Vagina (tissue), 2 donors: ENCODE measurements around the gene AGK.

Experiments used
- POLR2A ChIP-seq, 2 donors: fragments of 450-650 bp; IDR thresholded peaks; one replicate each; pipeline ENCODE4 v1.6.1; 2017; ENCODE audit warnings: antibody characterized with exemption in 2 of 2, mild to moderate bottlenecking in 2 of 2, moderate library complexity in 2 of 2
- POLR2AphosphoS5 ChIP-seq, 2 donors: sonication (generic); formaldehyde crosslinking; IDR thresholded peaks; one replicate each; pipeline ENCODE4 v1.9.0; 2017; ENCODE audit warnings: antibody characterized with exemption in 2 of 2, mild to moderate bottlenecking in 2 of 2, low read depth in 1 of 2; ENCODE audit not compliant: insufficient read depth in 1 of 2
- TF ChIP-seq, protein P1 (sequence below), 3 experiments: fragments of 450-650 bp in 2 of 3; fragments of 200-600 bp in 1 of 3; sonication (generic) in 1 of 3; IDR thresholded peaks; one replicate each; pipeline ENCODE4 v1.5.1; 2017 to 2019; ENCODE audit warnings: antibody characterized with exemption in 3 of 3, mild to moderate bottlenecking in 2 of 3, moderate library complexity in 2 of 3

GRCh38 chr7:141598408-141598807 is 47.2 kb downstream of the AGK start:
- TF ChIP-seq POLR2A (IDR thresholded peaks at IDR 0.05) (no peak), POLR2AphosphoS5 (IDR thresholded peaks at IDR 0.05; ENCODE audit: insufficient read depth in 1 of 2, low read depth in 1 of 2) (no peak)
- TF ChIP-seq, protein P1, sequence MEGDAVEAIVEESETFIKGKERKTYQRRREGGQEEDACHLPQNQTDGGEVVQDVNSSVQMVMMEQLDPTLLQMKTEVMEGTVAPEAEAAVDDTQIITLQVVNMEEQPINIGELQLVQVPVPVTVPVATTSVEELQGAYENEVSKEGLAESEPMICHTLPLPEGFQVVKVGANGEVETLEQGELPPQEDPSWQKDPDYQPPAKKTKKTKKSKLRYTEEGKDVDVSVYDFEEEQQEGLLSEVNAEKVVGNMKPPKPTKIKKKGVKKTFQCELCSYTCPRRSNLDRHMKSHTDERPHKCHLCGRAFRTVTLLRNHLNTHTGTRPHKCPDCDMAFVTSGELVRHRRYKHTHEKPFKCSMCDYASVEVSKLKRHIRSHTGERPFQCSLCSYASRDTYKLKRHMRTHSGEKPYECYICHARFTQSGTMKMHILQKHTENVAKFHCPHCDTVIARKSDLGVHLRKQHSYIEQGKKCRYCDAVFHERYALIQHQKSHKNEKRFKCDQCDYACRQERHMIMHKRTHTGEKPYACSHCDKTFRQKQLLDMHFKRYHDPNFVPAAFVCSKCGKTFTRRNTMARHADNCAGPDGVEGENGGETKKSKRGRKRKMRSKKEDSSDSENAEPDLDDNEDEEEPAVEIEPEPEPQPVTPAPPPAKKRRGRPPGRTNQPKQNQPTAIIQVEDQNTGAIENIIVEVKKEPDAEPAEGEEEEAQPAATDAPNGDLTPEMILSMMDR (IDR thresholded peaks at IDR 0.05), result no peak
